GM12878 (cell line): ENCODE measurements around the gene SPAG9. TPM values are rescaled to one million over a fixed set of nuclear protein-coding genes. Genes with fewer than 3 reads are reported as not detected.

ENCODE experiments used
- ATAC-seq: fragments of 200-7000 bp; cut with Tn5 transposase; 3 replicates; pipeline ENCODE4 v1.9.1; 2020; ENCODE audit warnings: mild to moderate bottlenecking, moderate library complexity
- BruUV-seq: library from RNA; stranded (reverse); fragments of 400-500 nt; replicated peaks from 2 replicates; lab custom pipeline; 2021; lab: Mats Ljungman, UMichigan
- CTCF ChIA-PET: fragments of 300-600 bp; sonication (Branson Sonifier 250); formaldehyde crosslinking; extraction: SDS; loops from one replicate; lab custom pipeline; 2021; ENCODE audit warnings: inconsistent platforms; lab: Yijun Ruan, JAX
- POLR2A ChIA-PET: fragments of 350-600 bp; formaldehyde crosslinking; extraction: SDS; loops from one replicate; lab custom pipeline; 2021; ENCODE audit warnings: inconsistent platforms; lab: Charles Lee
- RAD21 ChIA-PET: fragments of 300-600 bp; sonication (Branson Sonifier 250); formaldehyde crosslinking; loops from one replicate; lab custom pipeline; 2023; ENCODE audit warnings: antibody characterized with exemption; ENCODE audit not compliant: unreplicated experiment; lab: Charles Lee
- SMC1A ChIA-PET: fragments of 300-600 bp; sonication (Branson Sonifier 250); formaldehyde crosslinking; loops from one replicate; lab custom pipeline; 2023; ENCODE audit not compliant: unreplicated experiment, uncharacterized antibody; lab: Charles Lee
- DNase-seq: peaks from one replicate; pipeline ENCODE4 v3.0.0-alpha.2; 2011; ENCODE audit warnings: low read depth, low spot score
- FAIRE-seq: peaks from 3 replicates; lab custom pipeline; 2011; peaks lifted over from hg19 to GRCh38; lab: Jason Lieb, UNC
- H2AFZ ChIP-seq: 2 replicates; pipeline ENCODE4 v1.6.0; 2011; ENCODE audit warnings: low read depth, low read length, control low read depth; ENCODE audit not compliant: control insufficient read depth
- H3K27ac ChIP-seq: 2 replicates; pipeline ENCODE4 v1.5.1; 2011; ENCODE audit warnings: control low read depth; ENCODE audit not compliant: control insufficient read depth, insufficient read depth
- H3K27me3 ChIP-seq, 2 experiments: replicated peaks in 1 of 2; 2 replicates each; pipeline versions ENCODE4 v1.6.0 to v1.6.1; 2011; ENCODE audit warnings: low read length in 1 of 2; ENCODE audit not compliant: control insufficient read depth in 2 of 2, insufficient read depth in 2 of 2
- H3K36me3 ChIP-seq, 2 experiments: 2 replicates each; pipeline ENCODE4 v1.5.1; 2011; ENCODE audit warnings: low read length in 1 of 2; ENCODE audit not compliant: control insufficient read depth in 2 of 2, insufficient read depth in 2 of 2
- H3K4me1 ChIP-seq: 2 replicates; pipeline ENCODE4 v1.6.1; 2011; ENCODE audit warnings: mild to moderate bottlenecking, low read length, moderate library complexity, mixed read lengths; ENCODE audit not compliant: control insufficient read depth, insufficient read depth
- H3K4me2 ChIP-seq: 2 replicates; pipeline ENCODE4 v1.6.0; 2011; ENCODE audit warnings: control low read depth; ENCODE audit not compliant: control insufficient read depth, insufficient read depth
- H3K4me3 ChIP-seq: fragments of 200-600 bp; sonication (generic); 2 replicates; pipeline ENCODE4 v1.5.1; 2016
- H3K79me2 ChIP-seq: 2 replicates; pipeline ENCODE4 v1.6.0; 2011; ENCODE audit warnings: low read length; ENCODE audit not compliant: control insufficient read depth, insufficient read depth
- H3K9ac ChIP-seq: 2 replicates; pipeline ENCODE4 v1.8.0; 2011; ENCODE audit warnings: low read length, control low read depth, mixed read lengths; ENCODE audit not compliant: control insufficient read depth, insufficient read depth
- H3K9me3 ChIP-seq: replicated peaks from 3 replicates; pipeline ENCODE4 v1.5.1; 2011; ENCODE audit warnings: mild to moderate bottlenecking, low read length; ENCODE audit not compliant: control insufficient read depth, insufficient read depth
- H4K20me1 ChIP-seq: 2 replicates; pipeline ENCODE4 v1.6.0; 2011; ENCODE audit not compliant: control insufficient read depth, insufficient read depth
- BCL11A ChIP-seq: IDR thresholded peaks from 2 replicates; pipeline ENCODE4 v1.6.1; 2011; ENCODE audit warnings: low read depth, low read length
- DPF2 ChIP-seq: fragments of 450-650 bp; IDR thresholded peaks from 2 replicates; pipeline ENCODE4 v1.6.1; 2017; ENCODE audit warnings: mild to moderate bottlenecking
- FOXK2 ChIP-seq: fragments of 450-650 bp; IDR thresholded peaks from 2 replicates; pipeline ENCODE4 v1.6.1; 2017; ENCODE audit warnings: mild to moderate bottlenecking, moderate library complexity
- HCFC1 ChIP-seq: fragments of 150-350 bp; IDR thresholded peaks from 2 replicates; pipeline ENCODE4 v1.6.1; 2014; ENCODE audit warnings: low read length
- LARP7 ChIP-seq: fragments of 450-650 bp; IDR thresholded peaks from 2 replicates; pipeline ENCODE4 v1.6.1; 2017; ENCODE audit warnings: mild to moderate bottlenecking
- MEF2A ChIP-seq: IDR thresholded peaks from 2 replicates; pipeline ENCODE4 v1.6.1; 2011; ENCODE audit warnings: low read depth, mild to moderate bottlenecking, low read length, moderate library complexity; ENCODE audit not compliant: insufficient read depth
- MYB ChIP-seq: fragments of 150-350 bp; IDR thresholded peaks from 2 replicates; pipeline ENCODE4 v1.6.1; 2014; ENCODE audit warnings: mild to moderate bottlenecking, low read depth, low read length, borderline replicate concordance
- NBN ChIP-seq: fragments of 450-650 bp; IDR thresholded peaks from 2 replicates; pipeline ENCODE4 v1.6.1; 2016
- NFYB ChIP-seq: IDR thresholded peaks from 2 replicates; pipeline ENCODE4 v1.6.1; 2011; ENCODE audit warnings: low read depth, mild to moderate bottlenecking, low read length, improper control_type of control experiment, moderate library complexity; ENCODE audit not compliant: insufficient read depth
- ZNF622 ChIP-seq: fragments of 450-650 bp; IDR thresholded peaks from 2 replicates; pipeline ENCODE4 v1.6.1; 2017; ENCODE audit warnings: mild to moderate bottlenecking, inconsistent platforms
- WGBS: methylation state at CpG from one replicate; pipeline ENCODE4 v1.1.6; 2016; ENCODE audit warnings: low lambda C conversion rate; ENCODE audit not compliant: insufficient replicate concordance, insufficient coverage; ENCODE audit errors: missing lambda C conversion rate; 5-methylcytosine and 5-hydroxymethylcytosine counted together
- in situ Hi-C: fragments of 300-500 bp; cut with MboI; formaldehyde crosslinking; loops from 9 replicates; pipeline ENCODE4 v1.14.3; 2018; ENCODE audit warnings: mixed read lengths
- intact Hi-C: fragments of 100-400 bp; cut with micrococcal nuclease; formaldehyde crosslinking; loops from one replicate; pipeline ENCODE4 v1.14.2; 2022; ENCODE audit not compliant: unreplicated experiment
- polyA plus RNA-seq, 11 experiments: library from polyadenylated mRNA; depleted of rRNA in 4 of 11; unstranded in 6 of 11; stranded (reverse) in 5 of 11; fragments of >200 nt; fragmentation: Nextera tagmentation in 4 of 11; fragmentation: Illumina TruSeq in 1 of 11; extraction: Ambion mirVana in 4 of 11; extraction: Trizol in 1 of 11; gene quantifications; 1 replicate in 1 of 11; 2 replicates in 10 of 11; pipeline versions ENCODE4 v1.2.1 to v1.2.3, GENCODE V29; 2011 to 2016; ENCODE audit warnings: inconsistent platforms in 2 of 11, missing spikeins in 2 of 11, low read depth in 1 of 11
- total RNA-seq, 4 experiments: library from RNA; depleted of rRNA in 3 of 4; stranded (reverse); fragments of >200 nt in 3 of 4; fragmentation: Illumina TruSeq in 1 of 4; extraction: Trizol in 1 of 4; gene quantifications; 2 replicates each; pipeline versions ENCODE4 v1.2.1 to v1.2.3, GENCODE V29; 2013 to 2021
- TF ChIP-seq, protein P1 (sequence below): IDR thresholded peaks from 2 replicates; pipeline ENCODE4 v1.6.1; 2011; ENCODE audit warnings: low read depth, low read length, improper control_type of control experiment, borderline replicate concordance
- TF ChIP-seq, protein P2 (sequence below): fragments of 450-650 bp; IDR thresholded peaks from 2 replicates; pipeline ENCODE4 v1.6.1; 2017; ENCODE audit warnings: low read depth, mild to moderate bottlenecking, moderate library complexity
- TF ChIP-seq, protein P3 (sequence below): IDR thresholded peaks from 2 replicates; pipeline ENCODE4 v1.6.1; 2012; ENCODE audit warnings: low read depth, low read length, improper control_type of control experiment
- TF ChIP-seq, protein P4 (sequence below): fragments of 450-650 bp; IDR thresholded peaks from 2 replicates; pipeline ENCODE4 v1.6.1; 2017; ENCODE audit warnings: antibody characterized with exemption, mild to moderate bottlenecking, moderate library complexity
- TF ChIP-seq, protein P5 (sequence below): fragments of 450-650 bp; IDR thresholded peaks from 2 replicates; pipeline ENCODE4 v1.6.1; 2017; ENCODE audit warnings: mild to moderate bottlenecking, moderate library complexity

Gene SPAG9
- total and polyA plus RNA-seq, 10 of the 15 experiments (the other 5 are each of a cell fraction or from before 2014, with no cell fraction given) = 6.6 to 42.0 (median 24.9) TPM

DNA sequence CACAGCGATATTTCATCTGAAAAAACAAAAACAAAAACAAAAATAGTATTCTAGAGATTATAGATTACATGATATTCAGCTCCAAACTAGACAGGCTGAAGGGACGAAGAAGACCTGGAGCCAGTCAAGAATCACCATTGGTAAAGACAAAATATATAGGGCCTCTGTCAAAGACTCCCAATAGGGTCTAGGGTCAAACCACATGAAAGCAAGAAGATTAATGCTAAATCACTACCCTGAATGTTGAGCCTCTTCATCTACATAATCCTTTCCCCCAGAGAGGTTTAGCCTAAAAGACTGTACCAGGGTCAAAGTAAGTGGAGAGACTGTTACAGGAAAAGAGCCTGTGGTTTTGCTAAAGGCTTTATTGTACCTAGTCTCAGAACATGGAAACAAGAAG, 21.9 kb upstream of the SPAG9 start:
- H3K27me3 ChIP-seq = no peaks in the 10 kb centered on the region
- H3K27ac ChIP-seq = no peak overlapping the region
- intact Hi-C loops = no loop called here
- H4K20me1 ChIP-seq = no peaks in the 10 kb centered on the region
- no peak overlapping the region for H3K4me3 ChIP-seq
- no peaks in the 10 kb centered on the region for H3K79me2 ChIP-seq
- no peak overlapping the region for H2AFZ ChIP-seq
- H3K36me3 ChIP-seq = no peaks in the 10 kb centered on the region
- ChIA-PET RAD21 (interaction anchor here (1.5 kb wide), 1 partner anchor 11 kb away, joined by 4 read pairs; the partner anchor contains the start of gene NME1), POLR2A (interaction anchor here (0.7 kb wide), 1 partner anchor 128 kb away, joined by 4 read pairs; no protein-coding TSS in a partner anchor), CTCF (no interaction called here), SMC1A (interaction anchor here (1.5 kb wide), 1 partner anchor 11 kb away, joined by 3 read pairs; the partner anchor contains the start of gene NME1)
- 87% methylated on average over 2 of the region's 2 CpGs for WGBS
- no peak overlapping the region for H3K9ac ChIP-seq
- DNase-seq (no peak), FAIRE-seq (no peak), ATAC-seq (no peak)
- H3K9me3 ChIP-seq = no peaks in the 10 kb centered on the region
- H3K4me2 ChIP-seq = no peak overlapping the region
- no TSS peak for BruUV-seq
- in situ Hi-C loops = no loop called here
- no peaks in the 10 kb centered on the region for H3K4me1 ChIP-seq
- no peak for TF ChIP-seq ZNF622
- TF ChIP-seq, protein P1, sequence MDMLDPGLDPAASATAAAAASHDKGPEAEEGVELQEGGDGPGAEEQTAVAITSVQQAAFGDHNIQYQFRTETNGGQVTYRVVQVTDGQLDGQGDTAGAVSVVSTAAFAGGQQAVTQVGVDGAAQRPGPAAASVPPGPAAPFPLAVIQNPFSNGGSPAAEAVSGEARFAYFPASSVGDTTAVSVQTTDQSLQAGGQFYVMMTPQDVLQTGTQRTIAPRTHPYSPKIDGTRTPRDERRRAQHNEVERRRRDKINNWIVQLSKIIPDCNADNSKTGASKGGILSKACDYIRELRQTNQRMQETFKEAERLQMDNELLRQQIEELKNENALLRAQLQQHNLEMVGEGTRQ = no peak
- TF ChIP-seq, protein P2, sequence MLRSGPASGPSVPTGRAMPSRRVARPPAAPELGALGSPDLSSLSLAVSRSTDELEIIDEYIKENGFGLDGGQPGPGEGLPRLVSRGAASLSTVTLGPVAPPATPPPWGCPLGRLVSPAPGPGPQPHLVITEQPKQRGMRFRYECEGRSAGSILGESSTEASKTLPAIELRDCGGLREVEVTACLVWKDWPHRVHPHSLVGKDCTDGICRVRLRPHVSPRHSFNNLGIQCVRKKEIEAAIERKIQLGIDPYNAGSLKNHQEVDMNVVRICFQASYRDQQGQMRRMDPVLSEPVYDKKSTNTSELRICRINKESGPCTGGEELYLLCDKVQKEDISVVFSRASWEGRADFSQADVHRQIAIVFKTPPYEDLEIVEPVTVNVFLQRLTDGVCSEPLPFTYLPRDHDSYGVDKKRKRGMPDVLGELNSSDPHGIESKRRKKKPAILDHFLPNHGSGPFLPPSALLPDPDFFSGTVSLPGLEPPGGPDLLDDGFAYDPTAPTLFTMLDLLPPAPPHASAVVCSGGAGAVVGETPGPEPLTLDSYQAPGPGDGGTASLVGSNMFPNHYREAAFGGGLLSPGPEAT = no peak
- no peak for TF ChIP-seq MEF2A
- no peak for TF ChIP-seq BCL11A
- TF ChIP-seq NBN = no peak
- TF ChIP-seq NFYB = no peak
- TF ChIP-seq, protein P3, sequence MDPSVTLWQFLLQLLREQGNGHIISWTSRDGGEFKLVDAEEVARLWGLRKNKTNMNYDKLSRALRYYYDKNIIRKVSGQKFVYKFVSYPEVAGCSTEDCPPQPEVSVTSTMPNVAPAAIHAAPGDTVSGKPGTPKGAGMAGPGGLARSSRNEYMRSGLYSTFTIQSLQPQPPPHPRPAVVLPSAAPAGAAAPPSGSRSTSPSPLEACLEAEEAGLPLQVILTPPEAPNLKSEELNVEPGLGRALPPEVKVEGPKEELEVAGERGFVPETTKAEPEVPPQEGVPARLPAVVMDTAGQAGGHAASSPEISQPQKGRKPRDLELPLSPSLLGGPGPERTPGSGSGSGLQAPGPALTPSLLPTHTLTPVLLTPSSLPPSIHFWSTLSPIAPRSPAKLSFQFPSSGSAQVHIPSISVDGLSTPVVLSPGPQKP = no peak
- no peak for TF ChIP-seq MYB
- TF ChIP-seq HCFC1 = no peak
- TF ChIP-seq LARP7 = no peak
- no peak for TF ChIP-seq FOXK2
- TF ChIP-seq DPF2 = no peak
- TF ChIP-seq, protein P4, sequence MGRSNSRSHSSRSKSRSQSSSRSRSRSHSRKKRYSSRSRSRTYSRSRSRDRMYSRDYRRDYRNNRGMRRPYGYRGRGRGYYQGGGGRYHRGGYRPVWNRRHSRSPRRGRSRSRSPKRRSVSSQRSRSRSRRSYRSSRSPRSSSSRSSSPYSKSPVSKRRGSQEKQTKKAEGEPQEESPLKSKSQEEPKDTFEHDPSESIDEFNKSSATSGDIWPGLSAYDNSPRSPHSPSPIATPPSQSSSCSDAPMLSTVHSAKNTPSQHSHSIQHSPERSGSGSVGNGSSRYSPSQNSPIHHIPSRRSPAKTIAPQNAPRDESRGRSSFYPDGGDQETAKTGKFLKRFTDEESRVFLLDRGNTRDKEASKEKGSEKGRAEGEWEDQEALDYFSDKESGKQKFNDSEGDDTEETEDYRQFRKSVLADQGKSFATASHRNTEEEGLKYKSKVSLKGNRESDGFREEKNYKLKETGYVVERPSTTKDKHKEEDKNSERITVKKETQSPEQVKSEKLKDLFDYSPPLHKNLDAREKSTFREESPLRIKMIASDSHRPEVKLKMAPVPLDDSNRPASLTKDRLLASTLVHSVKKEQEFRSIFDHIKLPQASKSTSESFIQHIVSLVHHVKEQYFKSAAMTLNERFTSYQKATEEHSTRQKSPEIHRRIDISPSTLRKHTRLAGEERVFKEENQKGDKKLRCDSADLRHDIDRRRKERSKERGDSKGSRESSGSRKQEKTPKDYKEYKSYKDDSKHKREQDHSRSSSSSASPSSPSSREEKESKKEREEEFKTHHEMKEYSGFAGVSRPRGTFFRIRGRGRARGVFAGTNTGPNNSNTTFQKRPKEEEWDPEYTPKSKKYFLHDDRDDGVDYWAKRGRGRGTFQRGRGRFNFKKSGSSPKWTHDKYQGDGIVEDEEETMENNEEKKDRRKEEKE = no peak
- TF ChIP-seq, protein P5, sequence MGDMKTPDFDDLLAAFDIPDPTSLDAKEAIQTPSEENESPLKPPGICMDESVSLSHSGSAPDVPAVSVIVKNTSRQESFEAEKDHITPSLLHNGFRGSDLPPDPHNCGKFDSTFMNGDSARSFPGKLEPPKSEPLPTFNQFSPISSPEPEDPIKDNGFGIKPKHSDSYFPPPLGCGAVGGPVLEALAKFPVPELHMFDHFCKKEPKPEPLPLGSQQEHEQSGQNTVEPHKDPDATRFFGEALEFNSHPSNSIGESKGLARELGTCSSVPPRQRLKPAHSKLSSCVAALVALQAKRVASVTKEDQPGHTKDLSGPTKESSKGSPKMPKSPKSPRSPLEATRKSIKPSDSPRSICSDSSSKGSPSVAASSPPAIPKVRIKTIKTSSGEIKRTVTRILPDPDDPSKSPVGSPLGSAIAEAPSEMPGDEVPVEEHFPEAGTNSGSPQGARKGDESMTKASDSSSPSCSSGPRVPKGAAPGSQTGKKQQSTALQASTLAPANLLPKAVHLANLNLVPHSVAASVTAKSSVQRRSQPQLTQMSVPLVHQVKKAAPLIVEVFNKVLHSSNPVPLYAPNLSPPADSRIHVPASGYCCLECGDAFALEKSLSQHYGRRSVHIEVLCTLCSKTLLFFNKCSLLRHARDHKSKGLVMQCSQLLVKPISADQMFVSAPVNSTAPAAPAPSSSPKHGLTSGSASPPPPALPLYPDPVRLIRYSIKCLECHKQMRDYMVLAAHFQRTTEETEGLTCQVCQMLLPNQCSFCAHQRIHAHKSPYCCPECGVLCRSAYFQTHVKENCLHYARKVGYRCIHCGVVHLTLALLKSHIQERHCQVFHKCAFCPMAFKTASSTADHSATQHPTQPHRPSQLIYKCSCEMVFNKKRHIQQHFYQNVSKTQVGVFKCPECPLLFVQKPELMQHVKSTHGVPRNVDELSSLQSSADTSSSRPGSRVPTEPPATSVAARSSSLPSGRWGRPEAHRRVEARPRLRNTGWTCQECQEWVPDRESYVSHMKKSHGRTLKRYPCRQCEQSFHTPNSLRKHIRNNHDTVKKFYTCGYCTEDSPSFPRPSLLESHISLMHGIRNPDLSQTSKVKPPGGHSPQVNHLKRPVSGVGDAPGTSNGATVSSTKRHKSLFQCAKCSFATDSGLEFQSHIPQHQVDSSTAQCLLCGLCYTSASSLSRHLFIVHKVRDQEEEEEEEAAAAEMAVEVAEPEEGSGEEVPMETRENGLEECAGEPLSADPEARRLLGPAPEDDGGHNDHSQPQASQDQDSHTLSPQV = no peak
